BJ (cell line): ENCODE measurements around the gene FAF2. TPM values are rescaled to one million over a fixed set of nuclear protein-coding genes. Genes with fewer than 3 reads are reported as not detected.

ENCODE experiments used
- CTCF ChIA-PET: fragments of 350-600 bp; formaldehyde crosslinking; extraction: SDS; loops from one replicate; lab custom pipeline; 2021; ENCODE audit warnings: antibody characterized with exemption, inconsistent platforms; lab: Yijun Ruan, JAX
- POLR2A ChIA-PET: fragments of 300-600 bp; sonication (Branson Sonifier 250); formaldehyde crosslinking; extraction: SDS; loops from one replicate; lab custom pipeline; 2021; ENCODE audit warnings: antibody characterized with exemption; lab: Charles Lee
- DNase-seq: peaks from one replicate; pipeline ENCODE4 v3.0.0-alpha.2; 2011; ENCODE audit warnings: low read depth
- H3K27me3 ChIP-seq: 2 replicates; pipeline ENCODE4 v1.6.0; 2011; ENCODE audit warnings: low read length; ENCODE audit not compliant: control insufficient read depth, insufficient read depth
- H3K36me3 ChIP-seq: 2 replicates; pipeline ENCODE4 v1.5.1; 2011; ENCODE audit warnings: low read length; ENCODE audit not compliant: control insufficient read depth, insufficient read depth
- H3K4me3 ChIP-seq: 2 replicates; pipeline ENCODE4 v1.5.1; 2011; ENCODE audit warnings: low read depth, mild to moderate bottlenecking, control low read depth, low read length
- polyA plus RNA-seq: library from polyadenylated mRNA; depleted of rRNA; stranded (reverse); fragments of >200 nt; gene quantifications from 2 replicates; pipeline ENCODE4 v1.2.3, GENCODE V29; 2011
- TF ChIP-seq, protein P1 (sequence below): IDR thresholded peaks from 2 replicates; pipeline ENCODE4 v1.5.1; 2011; ENCODE audit warnings: low read depth, mild to moderate bottlenecking, control low read depth, inconsistent platforms, low read length, moderate library complexity; ENCODE audit not compliant: insufficient read depth

Gene FAF2
- polyA plus RNA-seq, 1 experiment = 36.9 TPM

DNA sequence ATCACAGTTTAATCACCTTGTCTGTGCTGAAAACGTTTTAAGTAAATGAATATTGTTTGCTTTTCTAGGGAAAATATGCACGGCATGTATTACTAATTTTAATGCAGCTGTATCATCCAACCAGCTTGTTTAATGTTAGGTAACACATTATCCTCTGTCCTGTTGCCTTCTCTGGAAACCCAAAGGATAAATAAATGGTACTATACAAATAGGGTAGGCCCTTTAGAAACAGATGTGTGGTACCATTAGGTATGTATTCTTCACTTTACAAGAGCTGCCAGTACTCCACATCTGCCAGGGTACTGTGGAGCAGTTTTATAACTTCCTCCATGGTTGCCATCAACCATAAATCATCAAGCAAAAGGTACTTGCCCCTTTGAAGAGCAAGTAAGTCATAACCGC lies 42.9 kb downstream of the FAF2 start:
- POLR2A ChIA-PET = no interaction called here
- no peaks in the 10 kb centered on the region for H3K27me3 ChIP-seq
- H3K36me3 ChIP-seq = peaks cover 19% of the 10 kb centered on the region
- CTCF ChIA-PET = interaction anchor here (1.3 to 1.5 kb wide), 2 partner anchors 25 to 74 kb away, joined by 3 to 5 read pairs; no protein-coding TSS in a partner anchor
- DNase-seq = peak; percentile 37
- TF ChIP-seq, protein P1, sequence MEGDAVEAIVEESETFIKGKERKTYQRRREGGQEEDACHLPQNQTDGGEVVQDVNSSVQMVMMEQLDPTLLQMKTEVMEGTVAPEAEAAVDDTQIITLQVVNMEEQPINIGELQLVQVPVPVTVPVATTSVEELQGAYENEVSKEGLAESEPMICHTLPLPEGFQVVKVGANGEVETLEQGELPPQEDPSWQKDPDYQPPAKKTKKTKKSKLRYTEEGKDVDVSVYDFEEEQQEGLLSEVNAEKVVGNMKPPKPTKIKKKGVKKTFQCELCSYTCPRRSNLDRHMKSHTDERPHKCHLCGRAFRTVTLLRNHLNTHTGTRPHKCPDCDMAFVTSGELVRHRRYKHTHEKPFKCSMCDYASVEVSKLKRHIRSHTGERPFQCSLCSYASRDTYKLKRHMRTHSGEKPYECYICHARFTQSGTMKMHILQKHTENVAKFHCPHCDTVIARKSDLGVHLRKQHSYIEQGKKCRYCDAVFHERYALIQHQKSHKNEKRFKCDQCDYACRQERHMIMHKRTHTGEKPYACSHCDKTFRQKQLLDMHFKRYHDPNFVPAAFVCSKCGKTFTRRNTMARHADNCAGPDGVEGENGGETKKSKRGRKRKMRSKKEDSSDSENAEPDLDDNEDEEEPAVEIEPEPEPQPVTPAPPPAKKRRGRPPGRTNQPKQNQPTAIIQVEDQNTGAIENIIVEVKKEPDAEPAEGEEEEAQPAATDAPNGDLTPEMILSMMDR = no peak
- no peak overlapping the region for H3K4me3 ChIP-seq

DNA sequence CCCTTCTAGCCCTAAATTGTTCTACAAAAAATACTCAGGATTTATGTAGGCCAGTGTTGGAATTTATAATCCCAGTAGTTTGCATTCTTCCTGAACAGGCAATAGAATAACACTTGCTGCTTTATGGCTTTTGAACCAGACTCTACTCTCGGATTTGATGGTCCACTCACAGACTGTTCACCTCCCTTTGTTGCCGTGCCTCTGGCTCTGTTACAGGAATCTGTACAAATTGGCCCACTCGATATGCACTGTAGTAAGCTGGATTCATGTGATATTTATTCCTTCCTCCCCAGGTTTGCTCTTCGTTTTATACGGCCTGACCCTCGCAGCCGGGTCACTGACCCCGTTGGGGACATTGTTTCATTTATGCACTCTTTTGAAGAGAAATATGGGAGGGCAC lies 43.7 kb downstream of the FAF2 start:
- ChIA-PET CTCF (interaction anchor here (0.6 kb wide), 1 partner anchor 19 kb away, joined by 4 read pairs; no protein-coding TSS in a partner anchor), POLR2A (no interaction called here)
- DNase-seq = no peak
- H3K27me3 ChIP-seq = no peaks in the 10 kb centered on the region
- TF ChIP-seq, protein P1 = no peak
- H3K4me3 ChIP-seq = no peak overlapping the region
- peaks cover 23% of the 10 kb centered on the region for H3K36me3 ChIP-seq

DNA sequence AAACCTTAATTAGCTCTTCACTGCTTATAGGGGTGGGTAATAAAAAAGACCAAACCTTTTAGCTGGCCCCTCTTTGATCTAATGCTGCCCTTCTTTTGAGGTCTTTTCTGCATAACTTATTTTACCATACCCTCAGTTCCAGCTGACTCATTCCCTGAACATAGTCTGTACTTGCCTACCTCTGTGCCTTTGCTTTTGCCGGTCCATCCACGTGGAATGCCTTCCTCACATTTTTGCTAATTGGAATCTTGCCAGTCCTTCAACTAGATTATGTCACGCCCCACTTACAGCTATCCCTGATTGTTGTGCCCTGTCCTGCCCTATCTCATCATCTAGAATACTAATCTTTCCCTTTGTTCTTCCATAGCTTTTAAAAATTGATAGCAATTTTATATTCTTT lies 44.2 kb downstream of the FAF2 start:
- CTCF ChIA-PET = interaction anchor here (0.6 kb wide), 1 partner anchor 18 kb away, joined by 4 read pairs; no protein-coding TSS in a partner anchor
- Histone ChIP-seq H3K36me3 (peaks cover 21% of the 10 kb centered on the region), H3K27me3 (no peaks in the 10 kb centered on the region), H3K4me3 (no peak overlapping the region)
- no peak for DNase-seq
- TF ChIP-seq, protein P1 = no peak
- POLR2A ChIA-PET = no interaction called here

DNA sequence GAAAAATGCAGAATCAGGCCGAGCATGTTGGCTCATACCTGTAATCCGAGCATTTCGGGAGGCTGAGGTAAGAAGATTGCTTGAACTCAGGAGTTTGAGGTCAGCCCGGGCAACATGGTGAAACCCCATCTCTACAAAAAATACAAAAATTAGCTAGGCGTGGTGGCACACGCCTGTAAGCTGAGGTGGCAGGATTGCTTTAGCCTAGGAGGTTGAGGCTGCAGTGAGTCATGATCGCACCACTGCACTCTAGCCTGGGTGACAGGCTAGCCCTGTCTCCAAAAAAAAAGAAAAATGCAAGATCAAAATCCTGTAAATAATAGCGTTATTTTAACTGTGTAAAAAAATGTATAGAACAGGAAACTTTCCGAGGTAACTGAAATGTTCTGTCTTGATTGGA lies 49.7 kb downstream of the FAF2 start:
- Histone ChIP-seq H3K36me3 (peaks cover 28% of the 10 kb centered on the region), H3K4me3 (no peak overlapping the region), H3K27me3 (no peaks in the 10 kb centered on the region)
- DNase-seq = no peak
- CTCF ChIA-PET = no interaction called here
- TF ChIP-seq, protein P1 = no peak
- POLR2A ChIA-PET = no interaction called here

DNA sequence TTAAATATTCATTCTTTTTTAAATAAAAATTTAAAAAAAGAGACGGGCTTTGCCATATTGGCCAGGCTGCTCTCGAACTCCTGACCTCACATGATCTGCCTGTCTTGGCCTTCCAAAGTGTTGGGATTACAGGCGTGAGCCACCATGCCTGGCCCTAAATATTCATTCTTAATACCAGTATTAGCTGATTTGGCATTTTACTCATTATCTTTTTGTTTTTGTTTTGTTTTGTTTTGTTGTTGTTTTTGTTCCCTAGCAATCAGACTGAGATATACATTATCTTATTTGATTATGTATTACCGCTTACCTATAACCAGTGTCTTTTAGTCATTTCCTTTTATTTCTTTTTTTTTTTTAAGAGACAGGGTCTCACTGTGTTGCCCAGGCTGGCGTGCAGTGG lies 51.1 kb downstream of the FAF2 start:
- TF ChIP-seq, protein P1 = no peak
- no peak for DNase-seq
- no peak overlapping the region for H3K4me3 ChIP-seq
- peaks cover 26% of the 10 kb centered on the region for H3K36me3 ChIP-seq
- ChIA-PET POLR2A (no interaction called here), CTCF (no interaction called here)
- no peaks in the 10 kb centered on the region for H3K27me3 ChIP-seq
